ENCODE data around the gene INTS2.

INTS2 gene

DNA sequence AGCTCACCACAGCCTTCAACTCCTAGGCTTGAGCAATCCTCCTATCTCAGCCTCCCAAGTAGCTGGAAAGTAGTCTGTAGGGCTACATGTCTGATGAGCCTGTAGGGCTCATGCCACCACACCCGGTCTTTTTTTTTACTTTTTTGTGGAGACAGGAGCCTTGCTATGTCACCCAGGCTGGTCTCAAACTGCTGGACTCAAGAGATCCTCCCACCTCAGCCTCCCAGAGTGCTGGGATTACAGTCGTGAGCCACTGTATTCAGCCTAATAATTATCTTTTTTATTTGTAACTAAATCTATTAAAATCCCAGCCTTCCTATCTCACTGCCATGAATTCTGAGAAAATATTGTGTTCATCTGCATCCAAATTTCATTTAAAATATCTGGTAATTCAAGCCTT lies 79.5 kb downstream of the INTS2 start:
- Histone ChIP-seq H3K27me3 (no peaks in the 10 kb centered on the region), H3K9me3 (no peaks in the 10 kb centered on the region), H3K36me3 (peaks cover 16% of the 10 kb centered on the region), H3K27ac (no peak overlapping the region), H3K4me3 (ENCODE audit: low read depth in 1 of 2, low read length in 1 of 2) (no peak overlapping the region), H3K4me1 (ENCODE audit: control insufficient read depth in 1 of 2, insufficient read depth in 1 of 2, low read depth in 1 of 2, low read length in 1 of 2) (no peaks in the 10 kb centered on the region)
- TF ChIP-seq, protein P1, sequence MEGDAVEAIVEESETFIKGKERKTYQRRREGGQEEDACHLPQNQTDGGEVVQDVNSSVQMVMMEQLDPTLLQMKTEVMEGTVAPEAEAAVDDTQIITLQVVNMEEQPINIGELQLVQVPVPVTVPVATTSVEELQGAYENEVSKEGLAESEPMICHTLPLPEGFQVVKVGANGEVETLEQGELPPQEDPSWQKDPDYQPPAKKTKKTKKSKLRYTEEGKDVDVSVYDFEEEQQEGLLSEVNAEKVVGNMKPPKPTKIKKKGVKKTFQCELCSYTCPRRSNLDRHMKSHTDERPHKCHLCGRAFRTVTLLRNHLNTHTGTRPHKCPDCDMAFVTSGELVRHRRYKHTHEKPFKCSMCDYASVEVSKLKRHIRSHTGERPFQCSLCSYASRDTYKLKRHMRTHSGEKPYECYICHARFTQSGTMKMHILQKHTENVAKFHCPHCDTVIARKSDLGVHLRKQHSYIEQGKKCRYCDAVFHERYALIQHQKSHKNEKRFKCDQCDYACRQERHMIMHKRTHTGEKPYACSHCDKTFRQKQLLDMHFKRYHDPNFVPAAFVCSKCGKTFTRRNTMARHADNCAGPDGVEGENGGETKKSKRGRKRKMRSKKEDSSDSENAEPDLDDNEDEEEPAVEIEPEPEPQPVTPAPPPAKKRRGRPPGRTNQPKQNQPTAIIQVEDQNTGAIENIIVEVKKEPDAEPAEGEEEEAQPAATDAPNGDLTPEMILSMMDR (IDR thresholded peaks at IDR 0.05): no peak

DNA sequence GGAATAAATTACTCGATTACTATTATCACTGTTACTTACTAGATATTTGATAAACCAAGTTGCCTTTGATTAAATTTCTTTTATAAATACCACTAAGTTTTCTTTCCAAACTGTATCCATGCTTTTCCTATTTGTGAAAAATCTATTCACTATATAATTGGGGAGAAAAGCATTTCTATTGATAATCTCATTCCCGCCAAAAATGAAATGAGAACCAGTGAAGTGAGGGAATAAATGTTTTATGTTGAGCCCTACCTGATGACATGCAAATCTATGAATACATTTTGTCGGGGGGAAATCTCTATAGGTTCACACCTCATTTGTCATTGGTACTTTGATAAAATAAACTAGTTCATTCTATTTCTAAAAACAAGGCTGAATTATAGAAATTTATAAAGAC lies 80.1 kb downstream of the INTS2 start:
- TF ChIP-seq, protein P1 (IDR thresholded peaks at IDR 0.05): no peak
- no peaks in the 10 kb centered on the region for H3K9me3 ChIP-seq
- H3K27me3 ChIP-seq: no peaks in the 10 kb centered on the region
- H3K27ac ChIP-seq: no peak overlapping the region
- H3K4me3 ChIP-seq (ENCODE audit: low read depth in 1 of 2, low read length in 1 of 2): no peak overlapping the region
- H3K4me1 ChIP-seq (ENCODE audit: control insufficient read depth in 1 of 2, insufficient read depth in 1 of 2, low read depth in 1 of 2, low read length in 1 of 2): no peaks in the 10 kb centered on the region
- H3K36me3 ChIP-seq: peaks cover 22% of the 10 kb centered on the region

DNA sequence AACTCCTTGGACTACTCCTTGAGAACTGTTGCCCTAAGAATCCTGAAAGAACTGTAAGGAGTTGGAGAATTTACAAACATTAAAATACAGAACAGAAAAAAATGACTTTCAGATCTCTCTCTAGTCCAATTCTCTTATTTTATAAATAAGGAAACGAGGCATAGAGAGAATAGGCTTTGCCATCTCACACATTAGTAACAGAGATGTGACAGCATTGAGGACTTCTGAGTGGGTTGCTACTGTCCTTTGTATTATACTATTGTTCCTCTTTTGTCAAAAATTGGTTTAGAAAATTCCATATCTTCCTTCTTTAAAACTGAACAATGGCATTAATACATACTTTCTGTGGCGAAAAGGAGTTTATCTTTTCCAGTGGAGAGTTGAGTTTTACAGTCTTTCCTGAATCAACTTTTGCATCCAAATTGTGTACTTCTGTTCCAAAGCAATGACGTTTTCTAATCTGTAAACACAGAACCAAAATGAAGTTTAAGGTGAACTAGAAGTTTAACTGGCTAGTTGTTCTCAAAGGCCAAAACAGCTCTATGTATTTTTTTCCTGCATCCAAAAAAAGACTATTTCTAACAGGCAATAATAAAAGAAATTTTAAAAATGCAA lies 80.9 kb downstream of the INTS2 start:
- no peaks in the 10 kb centered on the region for H3K9me3 ChIP-seq
- H3K27me3 ChIP-seq: no peaks in the 10 kb centered on the region
- no peak overlapping the region for H3K4me3 ChIP-seq (ENCODE audit: low read depth in 1 of 2, low read length in 1 of 2)
- TF ChIP-seq, protein P1 (IDR thresholded peaks at IDR 0.05): no peak
- peaks cover 26% of the 10 kb centered on the region for H3K36me3 ChIP-seq
- no peaks in the 10 kb centered on the region for H3K4me1 ChIP-seq (ENCODE audit: control insufficient read depth in 1 of 2, insufficient read depth in 1 of 2, low read depth in 1 of 2, low read length in 1 of 2)
- H3K27ac ChIP-seq: no peak overlapping the region

DNA sequence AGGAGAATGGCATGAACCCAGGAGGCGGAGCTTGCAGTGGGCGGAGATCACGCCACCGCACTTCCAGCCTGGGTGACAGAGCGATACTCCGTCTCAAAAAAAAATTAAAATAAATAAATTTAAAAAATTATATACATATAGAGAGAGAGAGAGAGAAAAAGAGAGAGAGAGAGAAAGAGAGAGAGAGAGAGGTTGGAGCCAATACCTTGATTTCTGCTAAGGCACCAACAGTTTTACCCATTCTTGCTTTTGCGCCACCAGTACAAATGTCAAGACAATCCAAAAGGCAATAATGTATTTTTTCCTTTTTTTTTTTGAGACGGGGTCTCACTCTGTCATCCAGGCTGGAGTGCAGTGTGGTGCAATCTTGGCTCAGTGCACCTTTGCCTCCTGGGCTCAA lies 81.7 kb downstream of the INTS2 start:
- Histone ChIP-seq H3K4me1 (ENCODE audit: control insufficient read depth in 1 of 2, insufficient read depth in 1 of 2, low read depth in 1 of 2, low read length in 1 of 2) (no peaks in the 10 kb centered on the region), H3K9me3 (no peaks in the 10 kb centered on the region), H3K27me3 (no peaks in the 10 kb centered on the region), H3K36me3 (peaks cover 20% of the 10 kb centered on the region), H3K4me3 (ENCODE audit: low read depth in 1 of 2, low read length in 1 of 2) (no peak overlapping the region), H3K27ac (no peak overlapping the region)
- TF ChIP-seq, protein P1 (IDR thresholded peaks at IDR 0.05): no peak

DNA sequence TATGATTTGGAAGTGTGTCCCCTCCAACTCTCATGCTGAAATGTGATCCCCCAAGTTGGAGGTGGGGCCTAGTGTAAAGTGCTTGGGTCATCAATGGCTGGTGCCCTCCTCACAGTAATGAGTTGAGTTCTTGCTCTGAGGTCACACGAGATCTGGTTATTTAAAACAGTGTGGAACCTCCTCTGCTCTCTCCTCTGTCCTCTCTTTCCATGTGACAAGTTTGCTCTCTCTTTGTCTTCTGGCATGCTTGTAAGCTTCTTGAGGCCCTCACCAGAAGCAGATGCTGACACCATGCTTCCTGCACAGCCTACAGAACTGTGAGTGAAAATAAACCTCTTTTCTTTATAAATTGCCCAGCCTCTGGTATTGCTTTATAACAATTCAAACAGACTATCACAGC lies 84.3 kb downstream of the INTS2 start:
- H3K27ac ChIP-seq: no peak overlapping the region
- H3K4me1 ChIP-seq (ENCODE audit: control insufficient read depth in 1 of 2, insufficient read depth in 1 of 2, low read depth in 1 of 2, low read length in 1 of 2): no peaks in the 10 kb centered on the region
- TF ChIP-seq, protein P1 (IDR thresholded peaks at IDR 0.05): no peak
- H3K9me3 ChIP-seq: no peaks in the 10 kb centered on the region
- H3K36me3 ChIP-seq: peaks cover 16% of the 10 kb centered on the region
- no peak overlapping the region for H3K4me3 ChIP-seq (ENCODE audit: low read depth in 1 of 2, low read length in 1 of 2)
- no peaks in the 10 kb centered on the region for H3K27me3 ChIP-seq

DNA sequence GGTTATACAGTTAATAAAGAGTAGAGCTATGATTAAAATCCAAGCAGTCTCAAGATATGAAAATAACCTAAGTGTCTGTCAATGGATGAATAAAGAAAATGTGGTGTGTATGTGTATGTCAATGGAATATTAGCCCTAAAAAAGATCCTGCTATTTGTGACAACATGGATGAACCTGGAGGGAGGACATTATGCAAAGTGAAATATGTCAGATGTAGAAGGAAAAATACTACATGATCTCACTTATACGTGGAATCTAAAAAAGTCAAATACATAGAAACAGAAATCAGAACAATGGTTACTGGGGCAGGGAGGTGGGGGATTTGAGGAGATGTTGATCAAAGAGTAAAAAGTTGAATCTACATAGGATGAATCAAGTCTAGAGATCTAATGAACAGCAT lies 84.9 kb downstream of the INTS2 start:
- no peak overlapping the region for H3K4me3 ChIP-seq (ENCODE audit: low read depth in 1 of 2, low read length in 1 of 2)
- peaks cover 16% of the 10 kb centered on the region for H3K36me3 ChIP-seq
- no peak overlapping the region for H3K27ac ChIP-seq
- no peaks in the 10 kb centered on the region for H3K9me3 ChIP-seq
- TF ChIP-seq, protein P1 (IDR thresholded peaks at IDR 0.05): no peak
- no peaks in the 10 kb centered on the region for H3K27me3 ChIP-seq
- H3K4me1 ChIP-seq (ENCODE audit: control insufficient read depth in 1 of 2, insufficient read depth in 1 of 2, low read depth in 1 of 2, low read length in 1 of 2): no peaks in the 10 kb centered on the region

Data from neutrophil (primary cell).